GM12872 (cell line): Measurements from ENCODE around the gene MEF2A.

Source experiments
- CTCF ChIP-seq: IDR thresholded peaks from 3 replicates; pipeline ENCODE4 v1.5.1; 2011; ENCODE audit warnings: low read depth, mild to moderate bottlenecking, low read length, moderate library complexity; ENCODE audit not compliant: insufficient read depth

The MEF2A gene

GRCh38 chr15:99578809-99579208 is 13.0 kb downstream of the MEF2A start:
- TF ChIP-seq CTCF = no peak

- no peak for TF ChIP-seq CTCF
Measured at GRCh38 chr15:99580076-99580475, 14.3 kb downstream of the MEF2A start.

GRCh38 chr15:99582508-99582960 is 16.8 kb downstream of the MEF2A start:
- TF ChIP-seq CTCF = no peak

GRCh38 chr15:99584081-99584600 is 18.4 kb downstream of the MEF2A start:
- no peak for TF ChIP-seq CTCF

- no peak for TF ChIP-seq CTCF
Measured at GRCh38 chr15:99586121-99586520, 20.3 kb downstream of the MEF2A start.

GRCh38 chr15:99589801-99590200 is 24.0 kb downstream of the MEF2A start:
- TF ChIP-seq CTCF = no peak

GRCh38 chr15:99590913-99591646 is 25.3 kb downstream of the MEF2A start:
- TF ChIP-seq CTCF = no peak
